Fibroblast of peridontal ligament (primary cell): ENCODE data around the gene GP5.

Experiments used
- DNase-seq: peaks from one replicate; pipeline ENCODE4 v3.0.0-alpha.2; 2010; ENCODE audit errors: extremely low read depth

The GP5 gene

GRCh38 chr3:194396859-194397756, 2.0 kb downstream of the GP5 start:
- DNase-seq = no peak

GRCh38 chr3:194396539-194396858, 2.6 kb downstream of the GP5 start:
- no peak for DNase-seq

- peak; percentile 73 for DNase-seq
These were observed 3.1 kb downstream of the GP5 start for GRCh38 chr3:194395778-194396538.

GRCh38 chr3:194395212-194395611, 3.9 kb downstream of the GP5 start:
- DNase-seq = peak; percentile 55

- DNase-seq = no peak
These were observed 6.5 kb downstream of the GP5 start for GRCh38 chr3:194392576-194392975.

- no peak for DNase-seq
These were observed 8.2 kb downstream of the GP5 start for GRCh38 chr3:194390835-194391234.

GRCh38 chr3:194389269-194389668, 9.8 kb downstream of the GP5 start:
- DNase-seq = no peak

- DNase-seq = no peak
These were observed 11.1 kb downstream of the GP5 start for GRCh38 chr3:194387926-194388418.

GRCh38 chr3:194387276-194387675, 11.8 kb downstream of the GP5 start:
- no peak for DNase-seq

GRCh38 chr3:194386648-194387047, 12.4 kb downstream of the GP5 start:
- no peak for DNase-seq

- DNase-seq = no peak
These were observed 13.0 kb downstream of the GP5 start for GRCh38 chr3:194386066-194386465.

GRCh38 chr3:194384569-194385001, 14.5 kb downstream of the GP5 start:
- DNase-seq = no peak

GRCh38 chr3:194384156-194384555, 14.9 kb downstream of the GP5 start:
- no peak for DNase-seq

- no peak for DNase-seq
These were observed 15.7 kb downstream of the GP5 start for GRCh38 chr3:194383276-194383940.

- DNase-seq = no peak
These were observed 16.2 kb downstream of the GP5 start for GRCh38 chr3:194382892-194383223.

GRCh38 chr3:194382196-194382891, 16.7 kb downstream of the GP5 start:
- no peak for DNase-seq

GRCh38 chr3:194381460-194381875, 17.6 kb downstream of the GP5 start:
- no peak for DNase-seq

GRCh38 chr3:194380326-194380725, 18.7 kb downstream of the GP5 start:
- DNase-seq = no peak

GRCh38 chr3:194379651-194380050, 19.4 kb downstream of the GP5 start:
- no peak for DNase-seq

GRCh38 chr3:194379231-194379630, 19.8 kb downstream of the GP5 start:
- no peak for DNase-seq

GRCh38 chr3:194377708-194378107, 21.4 kb downstream of the GP5 start:
- no peak for DNase-seq

- no peak for DNase-seq
These were observed 22.9 kb downstream of the GP5 start for GRCh38 chr3:194376241-194376560.
